Fibroblast of skin of abdomen (primary cell): Measurements from ENCODE around the gene XAGE5. TPM values are rescaled to one million over a fixed set of nuclear protein-coding genes. Genes with fewer than 3 reads are reported as not detected.
"Not testable (repeated sequence)": the region's sequence is repeated elsewhere in the genome, so short reads cannot be mapped to it uniquely, and the experiment has no call there.

Source experiments
- DNase-seq: peaks from one replicate; pipeline ENCODE4 v3.0.0-alpha.2; 2013
- polyA plus RNA-seq, 2 experiments: library from polyadenylated mRNA; unstranded; fragments of 120-200 nt; gene quantifications; one replicate each; pipeline ENCODE4 v1.2.1, GENCODE V29; 2013; ENCODE audit not compliant: insufficient read length in 2 of 2

XAGE5 gene
- polyA plus RNA-seq (2013, experiment 1 of 2; ENCODE audit: insufficient read length): not detected
- not detected for polyA plus RNA-seq (2013, experiment 2 of 2; ENCODE audit: insufficient read length)

GRCh38 chrX:52811065-52811625 is at the start of gene XAGE5:
XAGE5 (plus strand) TSS chrX:52811287; CDS start chrX:52812567, 1,280 bp downstream.
- no peak for DNase-seq

- not testable (repeated sequence) for DNase-seq
Observed at GRCh38 chrX:52765983-52766382, 45.1 kb upstream of the XAGE5 start.

GRCh38 chrX:52773504-52773903 is 37.6 kb upstream of the XAGE5 start:
- DNase-seq: not testable (repeated sequence)

- not testable (repeated sequence) for DNase-seq
Observed at GRCh38 chrX:52797327-52797726, 13.8 kb upstream of the XAGE5 start, which contains the start of gene SPANXN5. SPANXN5 (minus strand) TSS chrX:52797427; CDS start chrX:52797348, 79 bp downstream.

- not testable (repeated sequence) for DNase-seq
Observed at GRCh38 chrX:52804876-52805275, 6.2 kb upstream of the XAGE5 start.

GRCh38 chrX:52819788-52820187 is 8.7 kb downstream of the XAGE5 start:
- no peak for DNase-seq

GRCh38 chrX:52821079-52821760 is 10.1 kb downstream of the XAGE5 start:
- DNase-seq: no peak

- DNase-seq: no peak
Observed at GRCh38 chrX:52824608-52825007, 13.5 kb downstream of the XAGE5 start.

- no peak for DNase-seq
Observed at GRCh38 chrX:52830551-52830950, 19.5 kb downstream of the XAGE5 start.

- no peak for DNase-seq
Observed at GRCh38 chrX:52839137-52839536, 28.1 kb downstream of the XAGE5 start.

GRCh38 chrX:52843619-52844018 is 32.5 kb downstream of the XAGE5 start:
- DNase-seq: not testable (repeated sequence)

- peak; percentile 44 for DNase-seq
Observed at GRCh38 chrX:52852110-52852860, 41.2 kb downstream of the XAGE5 start.

GRCh38 chrX:52856991-52857525 is 46.0 kb downstream of the XAGE5 start:
- DNase-seq: not testable (repeated sequence)

GRCh38 chrX:52865343-52865998 is 54.4 kb downstream of the XAGE5 start:
- DNase-seq: no peak
